ENCODE data around the gene MX2. TPM values are rescaled to one million over a fixed set of nuclear protein-coding genes. Genes with fewer than 3 reads are reported as not detected.

The MX2 gene
- total RNA-seq, 2 donors from 2014 or later: 1.6 to 11.4 TPM

DNA sequence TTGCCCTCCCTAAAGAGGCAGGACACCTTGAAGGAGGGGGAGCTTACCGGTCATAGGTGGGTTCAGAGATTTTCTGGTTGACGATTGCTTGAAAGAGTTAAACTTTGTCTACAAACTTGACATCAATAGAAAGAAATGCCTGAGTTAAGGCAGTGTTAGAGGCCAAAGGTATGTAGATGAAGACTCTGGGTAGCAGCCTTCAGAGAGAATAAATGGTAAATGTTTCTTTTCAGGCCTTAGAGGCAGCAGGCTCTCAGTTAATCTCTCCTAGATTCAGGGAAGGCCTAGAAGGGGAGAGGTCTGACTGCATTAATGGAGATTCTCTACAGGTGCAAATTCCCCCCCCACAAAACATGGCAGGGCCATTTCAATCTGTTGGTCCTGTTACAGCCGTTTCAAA, 91.9 kb downstream of the MX2 start:
- no peak overlapping the region for H3K4me3 Mint-ChIP-seq
- DNase-seq: no peak
- H3K27ac Mint-ChIP-seq: peak overlapping the region; percentile 50
- Histone ChIP-seq H3K9ac (ENCODE audit: extremely low read depth, low read length, poor library complexity, severe bottlenecking) (no peak overlapping the region), H3K9me3 (ENCODE audit: control insufficient read depth, low read length) (no peaks in the 10 kb centered on the region), H3K36me3 (ENCODE audit: control insufficient read depth, insufficient read depth, low read length) (no peaks in the 10 kb centered on the region), H3K27me3 (ENCODE audit: control insufficient read depth, insufficient read depth, low read length, poor library complexity, severe bottlenecking) (no peaks in the 10 kb centered on the region), H3K27ac (ENCODE audit: low read depth, low read length) (no peak overlapping the region), H3K4me3 (ENCODE audit: low read length) (no peak overlapping the region), H3K4me1 (ENCODE audit: control insufficient read depth, insufficient read depth, low read length) (no peaks in the 10 kb centered on the region)
- no peaks in the 10 kb centered on the region for H3K9me3 Mint-ChIP-seq
- H3K36me3 Mint-ChIP-seq (ENCODE audit: low read depth): no peaks in the 10 kb centered on the region
- no peak for TF ChIP-seq CTCF (conservative IDR thresholded peaks at IDR 0.05)
- H3K27me3 Mint-ChIP-seq (ENCODE audit: insufficient read depth): no peaks in the 10 kb centered on the region
- 68 to 79% methylated on average over 2 of the region's 3 CpGs for WGBS, 2 experiments (ENCODE audit: insufficient coverage in 1 of 2, insufficient read length in 1 of 2)
- peaks cover 4% of the 10 kb centered on the region for H3K4me1 Mint-ChIP-seq

DNA sequence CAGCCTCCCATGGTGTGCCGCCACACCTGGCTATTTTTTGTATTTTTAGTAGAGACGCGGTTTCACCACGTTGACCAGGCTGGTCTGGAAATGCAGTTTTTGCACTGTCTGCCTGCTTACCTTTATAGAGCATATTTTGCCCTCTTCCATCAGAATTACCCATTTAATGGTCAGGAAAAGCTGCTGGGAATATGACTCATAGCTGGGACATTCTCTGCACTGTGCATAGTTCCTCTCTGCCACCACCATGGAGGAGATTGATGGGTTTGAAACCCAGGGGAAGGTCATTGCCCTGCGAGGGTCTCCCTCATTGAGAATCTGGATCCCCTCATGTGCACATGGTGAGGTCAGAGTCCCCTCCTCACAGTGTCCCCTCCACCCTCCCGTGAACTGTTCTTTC, 96.3 kb downstream of the MX2 start:
- Histone ChIP-seq H3K27ac (ENCODE audit: low read depth, low read length) (no peak overlapping the region), H3K4me1 (ENCODE audit: control insufficient read depth, insufficient read depth, low read length) (no peaks in the 10 kb centered on the region), H3K36me3 (ENCODE audit: control insufficient read depth, insufficient read depth, low read length) (no peaks in the 10 kb centered on the region), H3K9ac (ENCODE audit: extremely low read depth, low read length, poor library complexity, severe bottlenecking) (no peak overlapping the region), H3K4me3 (ENCODE audit: low read length) (no peak overlapping the region), H3K9me3 (ENCODE audit: control insufficient read depth, low read length) (peaks cover 4% of the 10 kb centered on the region), H3K27me3 (ENCODE audit: control insufficient read depth, insufficient read depth, low read length, poor library complexity, severe bottlenecking) (no peaks in the 10 kb centered on the region)
- no peak for DNase-seq
- no peak overlapping the region for H3K4me3 Mint-ChIP-seq
- no peaks in the 10 kb centered on the region for H3K27me3 Mint-ChIP-seq (ENCODE audit: insufficient read depth)
- TF ChIP-seq CTCF (conservative IDR thresholded peaks at IDR 0.05): no peak
- H3K27ac Mint-ChIP-seq: no peak overlapping the region
- H3K4me1 Mint-ChIP-seq: peaks cover 7% of the 10 kb centered on the region
- H3K36me3 Mint-ChIP-seq (ENCODE audit: low read depth): peaks cover 3% of the 10 kb centered on the region
- WGBS, 2 experiments (ENCODE audit: insufficient coverage in 1 of 2, insufficient read length in 1 of 2): 91 to 94% methylated on average over 6 of the region's 6 CpGs
- H3K9me3 Mint-ChIP-seq: peaks cover 10% of the 10 kb centered on the region

DNA sequence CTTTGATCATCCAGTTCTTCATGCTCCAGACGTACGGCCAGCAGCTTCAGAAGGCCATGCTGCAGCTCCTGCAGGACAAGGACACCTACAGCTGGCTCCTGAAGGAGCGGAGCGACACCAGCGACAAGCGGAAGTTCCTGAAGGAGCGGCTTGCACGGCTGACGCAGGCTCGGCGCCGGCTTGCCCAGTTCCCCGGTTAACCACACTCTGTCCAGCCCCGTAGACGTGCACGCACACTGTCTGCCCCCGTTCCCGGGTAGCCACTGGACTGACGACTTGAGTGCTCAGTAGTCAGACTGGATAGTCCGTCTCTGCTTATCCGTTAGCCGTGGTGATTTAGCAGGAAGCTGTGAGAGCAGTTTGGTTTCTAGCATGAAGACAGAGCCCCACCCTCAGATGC, 96.7 kb downstream of the MX2 start:
- H3K4me1 Mint-ChIP-seq: peaks cover 5% of the 10 kb centered on the region
- no peak overlapping the region for H3K4me3 ChIP-seq (ENCODE audit: low read length)
- H3K27ac Mint-ChIP-seq: no peak overlapping the region
- no peak overlapping the region for H3K27ac ChIP-seq (ENCODE audit: low read depth, low read length)
- H3K9me3 ChIP-seq (ENCODE audit: control insufficient read depth, low read length): peaks cover 8% of the 10 kb centered on the region
- H3K9ac ChIP-seq (ENCODE audit: extremely low read depth, low read length, poor library complexity, severe bottlenecking): no peak overlapping the region
- 93 to 95% methylated on average over 20 to 22 of the region's 22 CpGs for WGBS, 2 experiments (ENCODE audit: insufficient coverage in 1 of 2, insufficient read length in 1 of 2)
- H3K4me1 ChIP-seq (ENCODE audit: control insufficient read depth, insufficient read depth, low read length): no peaks in the 10 kb centered on the region
- no peak for TF ChIP-seq CTCF (conservative IDR thresholded peaks at IDR 0.05)
- DNase-seq: no peak
- H3K27me3 Mint-ChIP-seq (ENCODE audit: insufficient read depth): no peaks in the 10 kb centered on the region
- H3K4me3 Mint-ChIP-seq: no peak overlapping the region
- no peaks in the 10 kb centered on the region for H3K36me3 ChIP-seq (ENCODE audit: control insufficient read depth, insufficient read depth, low read length)
- peaks cover 13% of the 10 kb centered on the region for H3K9me3 Mint-ChIP-seq
- peaks cover 7% of the 10 kb centered on the region for H3K36me3 Mint-ChIP-seq (ENCODE audit: low read depth)
- H3K27me3 ChIP-seq (ENCODE audit: control insufficient read depth, insufficient read depth, low read length, poor library complexity, severe bottlenecking): no peaks in the 10 kb centered on the region

Other genes with a start within 250 kb of the MX2 start
- 10 to 100 TPM in 1 of 2 donors, 1 to 10 TPM in 1; 9.1 to 16.7 TPM for gene BACE2, start 193.9 kb upstream of the MX2 start, total RNA-seq
- gene FAM3B, start 45.2 kb upstream of the MX2 start, total RNA-seq: 1 to 10 TPM; 2.1 to 3.1 TPM
- gene MX1, start 64.2 kb downstream of the MX2 start, total RNA-seq: under 1 TPM; 0.42 to 0.84 TPM
- 10 to 100 TPM; 17.6 to 19.2 TPM for gene TMPRSS2, start 146.1 kb downstream of the MX2 start, total RNA-seq